ENCODE measurements around the gene HEPN1. TPM values are rescaled to one million over a fixed set of nuclear protein-coding genes. Genes with fewer than 3 reads are reported as not detected.
A peak's percentile ranks its signal among the peaks of the same experiment; 100 is the strongest.

Gene HEPN1
- total RNA-seq, 1 experiment from 2014 or later: not detected

GRCh38 chr11:124920356-124920755 is 1.3 kb downstream of the HEPN1 start:
- H3K4me3 Mint-ChIP-seq: peak overlapping the region; percentile 61
- CTCF ChIA-PET: interaction anchor here (0.6 to 2.3 kb wide), 12 partner anchors 15 to 509 kb away, joined by 3 to 12 read pairs (median 4); partner anchors contain the start of gene HEPACAM

DNA sequence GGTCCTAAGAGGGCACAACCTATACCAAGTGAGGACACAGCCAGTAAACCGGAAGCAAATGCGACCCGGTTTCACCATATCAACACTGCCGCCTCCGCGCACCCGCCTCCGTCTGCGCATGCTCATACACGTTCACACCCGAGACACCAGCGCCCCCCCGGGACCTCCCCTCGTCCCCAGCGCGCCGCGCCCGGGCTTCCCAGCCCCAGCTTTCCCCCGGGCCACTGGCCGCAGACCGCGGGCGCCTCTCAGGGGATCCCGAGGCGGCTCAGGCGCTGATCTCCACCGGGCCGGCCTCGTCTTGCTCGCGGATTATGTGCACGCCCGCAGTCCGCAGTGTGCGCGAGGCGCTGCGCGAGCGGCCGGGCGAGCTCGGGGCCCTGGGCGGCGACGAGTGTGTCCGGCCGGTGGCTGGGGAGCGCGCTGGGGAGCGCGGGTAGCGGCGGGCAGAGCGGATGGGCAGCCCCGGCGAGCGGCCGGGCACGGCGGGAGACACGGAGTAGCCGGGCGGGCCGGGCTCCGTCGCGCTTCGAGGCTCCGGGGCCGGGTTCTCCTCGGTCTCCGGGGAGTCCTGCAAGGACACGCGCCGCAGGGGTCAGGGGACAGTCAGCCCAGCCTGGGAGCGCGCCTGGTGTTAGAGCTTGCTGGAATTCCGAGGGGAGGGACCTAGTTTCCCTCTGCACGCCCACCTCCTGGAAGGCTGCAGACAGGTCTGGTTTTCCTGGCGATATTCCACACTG is 2.0 kb downstream of the HEPN1 start:
- Mint-ChIP-seq H3K4me1 (no peaks in the 10 kb centered on the region), H3K4me3 (peak overlapping the region; percentile 61), H3K9me3 (no peaks in the 10 kb centered on the region), H3K27ac (no peak overlapping the region), H3K36me3 (no peaks in the 10 kb centered on the region; the same call in 1 of the 2 replicates), H3K27me3 (ENCODE audit: low read depth) (peaks cover 92% of the 10 kb centered on the region)
- peak; percentile 78 for DNase-seq (ENCODE audit: low spot score)
- ATAC-seq: peak; percentile 76
- POLR2A ChIA-PET: interaction anchor here (0.6 to 2.4 kb wide), 2 partner anchors 45 to 335 kb away, joined by 7 to 10 read pairs; no protein-coding TSS in a partner anchor
- CTCF ChIA-PET: interaction anchor here (0.6 to 2.3 kb wide), 11 partner anchors 14 to 508 kb away, joined by 3 to 12 read pairs (median 4); partner anchors contain the start of gene HEPACAM
- TF ChIP-seq ZNF263 (CRISPR knock-in tag; IDR thresholded peaks at IDR 0.05; ENCODE audit: low read depth): peak; percentile 86; the same call in 1 of the 2 replicates
- no peak for TF ChIP-seq NR1H2 (CRISPR knock-in tag; IDR thresholded peaks at IDR 0.05)
- TF ChIP-seq SMAD4 (CRISPR knock-in tag; IDR thresholded peaks at IDR 0.05): peak; percentile 90
- no peak for TF ChIP-seq NFATC4 (CRISPR knock-in tag; IDR thresholded peaks at IDR 0.05)
- TF ChIP-seq, protein P1, sequence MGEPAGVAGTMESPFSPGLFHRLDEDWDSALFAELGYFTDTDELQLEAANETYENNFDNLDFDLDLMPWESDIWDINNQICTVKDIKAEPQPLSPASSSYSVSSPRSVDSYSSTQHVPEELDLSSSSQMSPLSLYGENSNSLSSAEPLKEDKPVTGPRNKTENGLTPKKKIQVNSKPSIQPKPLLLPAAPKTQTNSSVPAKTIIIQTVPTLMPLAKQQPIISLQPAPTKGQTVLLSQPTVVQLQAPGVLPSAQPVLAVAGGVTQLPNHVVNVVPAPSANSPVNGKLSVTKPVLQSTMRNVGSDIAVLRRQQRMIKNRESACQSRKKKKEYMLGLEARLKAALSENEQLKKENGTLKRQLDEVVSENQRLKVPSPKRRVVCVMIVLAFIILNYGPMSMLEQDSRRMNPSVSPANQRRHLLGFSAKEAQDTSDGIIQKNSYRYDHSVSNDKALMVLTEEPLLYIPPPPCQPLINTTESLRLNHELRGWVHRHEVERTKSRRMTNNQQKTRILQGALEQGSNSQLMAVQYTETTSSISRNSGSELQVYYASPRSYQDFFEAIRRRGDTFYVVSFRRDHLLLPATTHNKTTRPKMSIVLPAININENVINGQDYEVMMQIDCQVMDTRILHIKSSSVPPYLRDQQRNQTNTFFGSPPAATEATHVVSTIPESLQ (CRISPR knock-in tag; IDR thresholded peaks at IDR 0.05): no peak
- no peak for TF ChIP-seq ZNF416 (CRISPR knock-in tag; IDR thresholded peaks at IDR 0.05)
- 0 out of 2 replicates have a peak, but pooled peaks have one; percentile 43 for TF ChIP-seq ZNF512 (CRISPR knock-in tag; IDR thresholded peaks at IDR 0.05; ENCODE audit: borderline replicate concordance)
- TF ChIP-seq, protein P2, sequence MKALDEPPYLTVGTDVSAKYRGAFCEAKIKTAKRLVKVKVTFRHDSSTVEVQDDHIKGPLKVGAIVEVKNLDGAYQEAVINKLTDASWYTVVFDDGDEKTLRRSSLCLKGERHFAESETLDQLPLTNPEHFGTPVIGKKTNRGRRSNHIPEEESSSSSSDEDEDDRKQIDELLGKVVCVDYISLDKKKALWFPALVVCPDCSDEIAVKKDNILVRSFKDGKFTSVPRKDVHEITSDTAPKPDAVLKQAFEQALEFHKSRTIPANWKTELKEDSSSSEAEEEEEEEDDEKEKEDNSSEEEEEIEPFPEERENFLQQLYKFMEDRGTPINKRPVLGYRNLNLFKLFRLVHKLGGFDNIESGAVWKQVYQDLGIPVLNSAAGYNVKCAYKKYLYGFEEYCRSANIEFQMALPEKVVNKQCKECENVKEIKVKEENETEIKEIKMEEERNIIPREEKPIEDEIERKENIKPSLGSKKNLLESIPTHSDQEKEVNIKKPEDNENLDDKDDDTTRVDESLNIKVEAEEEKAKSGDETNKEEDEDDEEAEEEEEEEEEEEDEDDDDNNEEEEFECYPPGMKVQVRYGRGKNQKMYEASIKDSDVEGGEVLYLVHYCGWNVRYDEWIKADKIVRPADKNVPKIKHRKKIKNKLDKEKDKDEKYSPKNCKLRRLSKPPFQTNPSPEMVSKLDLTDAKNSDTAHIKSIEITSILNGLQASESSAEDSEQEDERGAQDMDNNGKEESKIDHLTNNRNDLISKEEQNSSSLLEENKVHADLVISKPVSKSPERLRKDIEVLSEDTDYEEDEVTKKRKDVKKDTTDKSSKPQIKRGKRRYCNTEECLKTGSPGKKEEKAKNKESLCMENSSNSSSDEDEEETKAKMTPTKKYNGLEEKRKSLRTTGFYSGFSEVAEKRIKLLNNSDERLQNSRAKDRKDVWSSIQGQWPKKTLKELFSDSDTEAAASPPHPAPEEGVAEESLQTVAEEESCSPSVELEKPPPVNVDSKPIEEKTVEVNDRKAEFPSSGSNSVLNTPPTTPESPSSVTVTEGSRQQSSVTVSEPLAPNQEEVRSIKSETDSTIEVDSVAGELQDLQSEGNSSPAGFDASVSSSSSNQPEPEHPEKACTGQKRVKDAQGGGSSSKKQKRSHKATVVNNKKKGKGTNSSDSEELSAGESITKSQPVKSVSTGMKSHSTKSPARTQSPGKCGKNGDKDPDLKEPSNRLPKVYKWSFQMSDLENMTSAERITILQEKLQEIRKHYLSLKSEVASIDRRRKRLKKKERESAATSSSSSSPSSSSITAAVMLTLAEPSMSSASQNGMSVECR (CRISPR knock-in tag; IDR thresholded peaks at IDR 0.05; ENCODE audit: borderline replicate concordance): peak; percentile 98
- peak; percentile 75 for TF ChIP-seq ZNF138 (CRISPR knock-in tag; conservative IDR thresholded peaks at IDR 0.05)
- TF ChIP-seq JUN (CRISPR knock-in tag; IDR thresholded peaks at IDR 0.05): peak; percentile 97
- TF ChIP-seq, protein P3, sequence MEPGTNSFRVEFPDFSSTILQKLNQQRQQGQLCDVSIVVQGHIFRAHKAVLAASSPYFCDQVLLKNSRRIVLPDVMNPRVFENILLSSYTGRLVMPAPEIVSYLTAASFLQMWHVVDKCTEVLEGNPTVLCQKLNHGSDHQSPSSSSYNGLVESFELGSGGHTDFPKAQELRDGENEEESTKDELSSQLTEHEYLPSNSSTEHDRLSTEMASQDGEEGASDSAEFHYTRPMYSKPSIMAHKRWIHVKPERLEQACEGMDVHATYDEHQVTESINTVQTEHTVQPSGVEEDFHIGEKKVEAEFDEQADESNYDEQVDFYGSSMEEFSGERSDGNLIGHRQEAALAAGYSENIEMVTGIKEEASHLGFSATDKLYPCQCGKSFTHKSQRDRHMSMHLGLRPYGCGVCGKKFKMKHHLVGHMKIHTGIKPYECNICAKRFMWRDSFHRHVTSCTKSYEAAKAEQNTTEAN (CRISPR knock-in tag; IDR thresholded peaks at IDR 0.05): peak; percentile 96

More at GRCh38 chr11:124920356-124920755, 1.3 kb downstream of the HEPN1 start:
- H3K27me3 Mint-ChIP-seq (ENCODE audit: low read depth): peaks cover 92% of the 10 kb centered on the region
- H3K27ac Mint-ChIP-seq: no peak overlapping the region
- DNase-seq (ENCODE audit: low spot score) (no peak), ATAC-seq (no peak)
- no peaks in the 10 kb centered on the region for H3K4me1 Mint-ChIP-seq
- no peaks in the 10 kb centered on the region; the same call in 1 of the 2 replicates for H3K36me3 Mint-ChIP-seq
- TF ChIP-seq MYBL2 (CRISPR knock-in tag; IDR thresholded peaks at IDR 0.05) (no peak), TEAD1 (CRISPR knock-in tag; IDR thresholded peaks at IDR 0.05) (no peak), JUN (CRISPR knock-in tag; IDR thresholded peaks at IDR 0.05) (no peak), CREB1 (CRISPR knock-in tag; IDR thresholded peaks at IDR 0.05) (no peak), PRRX2 (CRISPR knock-in tag; IDR thresholded peaks at IDR 0.05) (no peak), ZNF671 (CRISPR knock-in tag; IDR thresholded peaks at IDR 0.05) (no peak), FOXJ3 (CRISPR knock-in tag; IDR thresholded peaks at IDR 0.05; ENCODE audit: borderline replicate concordance) (no peak), HMGXB4 (CRISPR knock-in tag; IDR thresholded peaks at IDR 0.05) (no peak), HMGA2 (CRISPR knock-in tag; IDR thresholded peaks at IDR 0.05) (no peak), NFE2L1 (CRISPR knock-in tag; IDR thresholded peaks at IDR 0.05) (no peak)
- TF ChIP-seq, protein P3 (CRISPR knock-in tag; IDR thresholded peaks at IDR 0.05): no peak
- POLR2A ChIA-PET: interaction anchor here (0.6 to 2.4 kb wide), 2 partner anchors 44 to 336 kb away, joined by 7 to 10 read pairs; no protein-coding TSS in a partner anchor
- peaks cover 4% of the 10 kb centered on the region; the same call in 1 of the 2 replicates for H3K9me3 Mint-ChIP-seq
